T follicular helper cell (primary cell): ENCODE data around the gene PIF1.
"Not testable (repeated sequence)": the region's sequence is repeated elsewhere in the genome, so short reads cannot be mapped to it uniquely, and the experiment has no call there.

Experiments used
- DNase-seq: peaks from one replicate; pipeline ENCODE4 v3.0.0-alpha.2; 2020; ENCODE audit warnings: low read depth

Gene PIF1

DNA sequence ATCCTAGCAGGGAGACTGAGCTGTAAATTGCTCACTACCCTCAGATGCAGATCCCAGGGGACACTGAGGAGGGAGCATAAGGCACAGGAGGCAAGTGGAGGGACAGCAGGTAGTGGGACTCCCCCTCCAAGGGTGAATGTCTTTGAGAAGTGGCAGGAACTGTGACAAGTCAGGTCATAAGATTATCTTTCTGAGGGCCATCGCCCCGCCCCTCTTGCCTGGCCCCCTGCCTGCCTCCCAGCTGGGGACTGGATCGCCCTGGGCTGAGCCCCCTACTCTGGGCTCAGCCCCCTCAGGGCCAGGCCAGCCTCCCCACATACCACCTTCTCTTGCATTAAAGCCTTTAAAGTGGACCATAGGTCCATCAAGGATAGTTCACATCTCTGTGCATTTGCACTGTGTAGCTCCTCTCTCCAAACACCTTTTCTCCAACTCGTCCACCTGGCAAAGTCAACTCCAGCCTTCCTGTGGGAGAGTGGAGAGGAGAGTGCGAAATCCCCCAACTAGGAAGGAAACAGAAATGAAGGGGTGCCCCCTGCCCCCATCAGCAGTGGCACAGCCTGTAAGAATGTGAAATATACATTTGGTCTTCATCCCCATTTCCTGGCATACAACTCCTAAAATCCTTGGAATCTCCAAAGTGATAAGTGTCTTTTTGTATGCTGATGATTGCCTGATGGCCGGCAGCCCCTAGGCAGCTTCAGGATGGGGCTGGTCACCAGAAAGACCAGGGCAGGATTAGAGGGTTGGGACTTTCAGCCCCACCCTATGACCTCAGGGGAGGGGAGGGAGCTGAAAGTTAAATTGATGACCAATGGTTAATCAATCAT lies 14.7 kb downstream of the PIF1 start:
- no peak for DNase-seq

DNA sequence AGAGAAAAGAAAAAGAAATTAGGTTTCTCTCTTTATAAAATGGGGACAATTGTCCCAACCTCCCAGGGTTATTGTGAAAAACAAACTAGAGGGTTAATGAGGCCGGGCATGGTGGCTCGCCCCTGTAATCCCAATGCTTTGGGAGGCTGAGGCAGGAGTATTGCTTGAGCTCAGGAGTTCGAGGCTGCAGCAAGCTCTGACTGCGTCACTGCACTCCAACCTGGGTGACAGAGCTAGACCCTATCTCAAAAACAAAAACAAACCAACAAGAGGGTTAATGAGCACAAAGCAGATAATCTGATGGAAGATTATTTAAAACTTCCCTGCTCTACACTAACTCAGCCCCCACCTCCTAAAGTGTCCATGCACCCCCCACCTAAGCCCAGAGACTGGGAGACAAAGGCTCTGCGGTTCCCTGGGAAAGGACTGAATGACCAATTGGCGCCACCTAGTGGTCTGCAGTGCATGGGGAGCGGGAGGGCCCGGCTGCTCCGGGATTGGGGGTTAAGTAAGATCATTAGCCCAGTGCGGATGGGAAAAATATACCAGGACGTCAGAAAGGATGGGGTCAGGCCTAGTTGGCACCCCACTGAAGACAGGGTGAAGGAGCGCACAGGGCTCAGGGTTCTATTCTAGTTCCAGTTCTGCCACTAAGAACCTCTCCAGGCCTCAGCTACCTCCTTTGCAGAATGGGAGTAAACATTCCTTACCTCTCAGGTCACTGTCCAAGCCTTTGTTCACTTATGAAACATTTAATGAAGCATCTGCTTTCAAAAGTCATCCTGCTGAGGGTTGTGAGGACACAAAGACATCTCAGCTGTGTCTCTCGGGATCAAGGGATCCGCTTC lies 15.6 kb downstream of the PIF1 start:
- DNase-seq = peak; percentile 49

DNA sequence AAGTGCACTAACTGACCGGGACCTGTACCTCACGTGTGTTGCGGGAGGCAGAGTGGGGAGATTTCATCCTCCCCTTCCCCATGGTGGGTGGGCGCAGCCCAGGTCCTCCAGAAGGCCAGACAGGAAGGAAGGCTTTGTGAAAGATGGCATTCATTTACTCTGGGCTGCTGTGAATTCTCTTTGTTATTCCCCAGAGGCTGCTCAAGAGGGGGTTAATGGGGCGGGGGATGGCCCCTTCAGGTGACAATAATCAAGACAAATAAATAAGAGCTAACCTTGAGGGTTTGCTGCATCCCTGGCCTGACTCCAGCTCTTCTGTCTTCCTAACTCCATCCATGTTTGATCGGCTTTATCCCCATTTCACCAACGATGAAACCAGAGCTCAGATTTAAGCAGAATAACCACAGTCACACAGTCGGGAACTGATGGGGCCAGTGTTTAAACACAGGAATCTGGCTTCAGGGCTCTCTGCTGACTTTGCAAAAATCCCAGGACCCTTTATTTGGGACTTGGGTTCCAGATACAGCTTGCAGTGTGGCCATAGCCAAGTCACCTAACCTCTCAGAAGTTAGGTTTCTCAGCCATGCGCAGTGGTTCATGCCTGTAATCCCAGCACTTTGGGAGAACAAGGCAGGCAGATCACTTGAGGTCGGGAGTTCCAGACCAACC lies 16.5 kb downstream of the PIF1 start:
- no peak for DNase-seq

DNA sequence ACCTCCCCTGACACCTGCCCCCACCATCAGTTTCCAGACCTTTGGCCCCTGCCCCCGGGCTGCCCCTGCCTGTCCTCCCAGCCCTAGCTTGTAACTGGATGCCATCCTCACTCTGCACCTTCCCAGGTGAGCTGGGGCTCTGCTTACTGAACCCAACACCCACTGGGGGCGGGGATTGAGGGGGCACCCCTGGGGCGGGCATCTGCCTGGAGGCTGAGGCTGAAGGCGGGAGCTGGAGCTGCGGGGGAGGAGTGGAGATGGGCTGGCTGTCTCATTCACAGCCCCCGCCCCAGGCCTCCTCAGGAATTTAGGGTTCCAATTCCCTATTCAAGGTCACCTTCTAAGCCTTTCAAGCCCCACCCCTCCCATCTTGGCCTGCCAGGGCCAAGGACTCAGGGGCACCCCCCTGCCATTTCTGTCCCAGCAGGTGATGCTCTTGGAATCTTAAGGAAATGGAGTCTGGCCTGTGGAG lies 17.7 kb downstream of the PIF1 start:
- no peak for DNase-seq

DNA sequence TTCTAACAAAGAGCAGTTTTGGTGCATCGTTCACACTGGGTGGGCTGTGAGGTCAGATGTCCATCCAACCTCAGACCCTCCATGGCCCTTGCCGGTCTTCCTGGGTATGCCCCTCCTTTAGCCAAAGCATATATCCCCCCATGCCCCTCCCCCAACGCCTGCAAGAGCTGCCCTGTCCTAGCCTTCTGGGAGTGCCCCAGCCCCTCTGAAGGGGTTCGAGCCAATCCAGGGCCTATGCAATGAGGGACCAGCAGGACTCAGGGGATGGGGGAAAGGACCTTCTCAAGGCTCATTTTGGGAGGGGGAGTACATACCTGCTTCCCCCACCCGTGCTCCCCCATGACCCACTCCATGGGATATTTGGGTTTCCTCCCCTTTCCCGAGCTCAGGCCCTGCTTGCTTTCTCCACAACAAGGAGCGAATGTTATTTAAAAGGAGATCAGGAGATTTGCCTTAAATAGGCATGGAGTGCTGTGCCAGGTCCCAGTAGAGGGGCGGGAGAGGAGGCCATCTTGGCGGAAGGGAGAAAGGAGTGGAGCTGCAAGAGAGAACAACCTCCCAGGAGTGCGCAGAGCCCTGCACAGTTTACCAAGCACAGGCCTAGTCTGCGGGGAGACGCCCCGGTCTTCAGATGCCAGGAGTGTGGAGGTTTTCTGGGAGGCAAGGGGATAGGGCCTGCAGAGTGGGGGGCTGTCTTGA lies 18.2 kb downstream of the PIF1 start:
- no peak for DNase-seq

DNA sequence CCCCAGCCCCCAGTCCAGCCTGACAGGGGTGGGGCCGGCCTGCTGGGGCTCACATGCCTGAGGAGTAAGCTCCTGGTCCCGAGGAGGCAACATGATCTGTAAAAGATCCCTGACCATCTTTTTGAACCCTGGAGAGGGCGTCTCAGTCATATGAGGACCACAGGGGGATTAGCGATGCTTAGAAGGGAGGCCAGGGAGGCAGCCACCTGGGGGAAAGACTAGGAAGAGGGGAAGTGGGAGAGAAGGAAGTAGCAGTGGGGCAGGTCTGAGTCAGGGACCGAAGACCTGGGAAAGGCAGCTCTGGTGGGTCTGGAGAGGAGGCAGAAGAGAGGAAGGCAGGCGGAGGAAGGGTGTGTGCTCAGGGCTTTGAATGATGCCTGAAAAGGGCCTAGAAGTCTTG lies 18.9 kb downstream of the PIF1 start:
- DNase-seq = no peak

DNA sequence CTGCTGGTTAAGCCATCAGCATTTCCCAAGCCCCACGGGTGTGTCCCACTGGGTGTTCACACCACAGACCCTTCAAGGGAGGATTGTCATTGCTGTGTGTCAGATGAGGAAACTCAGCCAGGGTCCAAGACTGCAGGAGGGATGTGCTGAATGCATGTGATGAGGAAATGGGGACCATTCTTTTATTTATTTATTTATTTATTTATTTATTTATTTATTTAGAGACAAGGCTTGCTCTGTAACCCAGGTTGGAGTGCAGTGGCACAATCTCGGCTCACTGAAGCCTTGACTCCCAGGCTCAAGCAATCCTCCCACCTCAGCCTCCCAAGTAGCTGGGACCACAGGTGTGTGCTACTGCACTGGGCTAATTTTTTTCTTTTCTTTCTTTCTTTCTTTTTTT lies 20.8 kb downstream of the PIF1 start:
- DNase-seq = no peak

DNA sequence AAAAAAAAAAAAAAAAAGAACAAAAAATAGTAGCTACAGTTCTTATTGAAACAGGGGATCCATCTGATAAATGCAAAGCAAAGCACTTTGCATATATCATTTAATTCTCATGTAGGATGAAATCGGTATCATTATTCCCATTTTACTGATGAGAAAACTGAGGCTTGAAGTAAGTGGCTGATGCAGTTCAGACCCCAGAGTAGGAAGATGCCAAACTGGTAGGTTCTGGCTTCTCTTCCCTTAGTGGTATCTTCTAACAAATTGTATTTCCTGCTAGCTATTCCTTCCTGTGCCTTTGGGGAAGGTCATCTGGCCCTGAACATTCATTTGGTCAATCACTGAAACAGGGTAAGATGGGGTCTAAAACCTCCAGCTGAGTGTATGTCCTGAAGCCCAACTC lies 21.9 kb downstream of the PIF1 start:
- no peak for DNase-seq

DNA sequence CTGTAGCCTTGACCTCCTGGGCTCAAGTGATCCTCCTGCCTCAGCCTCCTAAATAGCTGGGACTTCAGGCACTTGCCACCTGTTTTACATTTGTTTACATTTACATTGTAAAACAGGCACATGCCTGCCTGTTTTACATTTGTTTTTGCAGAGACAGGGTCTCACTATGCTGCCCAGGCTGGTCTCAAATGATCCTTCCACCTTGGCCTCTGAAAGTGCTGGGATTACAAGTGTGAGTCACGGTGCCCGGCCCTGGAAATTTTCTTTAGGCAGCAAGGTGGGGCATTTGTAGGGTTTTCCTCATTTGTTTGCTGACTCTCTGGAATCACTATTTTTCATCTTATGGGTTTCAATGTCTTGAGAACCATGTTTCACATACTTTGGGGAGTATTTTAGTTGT lies 25.0 kb downstream of the PIF1 start:
- no peak for DNase-seq

DNA sequence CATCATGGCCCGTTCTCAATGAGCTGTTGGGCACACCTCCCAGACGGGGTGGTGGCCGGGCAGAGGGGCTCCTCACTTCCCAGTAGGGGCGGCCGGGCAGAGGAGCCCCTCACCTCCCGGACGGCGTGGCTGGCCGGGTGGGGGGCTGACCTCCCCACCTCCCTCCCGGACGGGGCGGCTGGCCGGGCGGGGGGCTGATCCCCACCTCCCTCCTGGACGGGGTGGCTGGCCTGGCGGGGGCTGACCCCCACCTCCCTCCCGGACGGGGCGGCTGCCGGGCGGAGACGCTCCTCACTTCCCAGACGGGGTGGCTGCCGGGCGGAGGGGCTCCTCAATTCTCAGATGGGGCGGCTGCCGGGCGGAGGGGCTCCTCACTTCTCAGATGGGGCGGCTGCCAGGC lies 26.5 kb downstream of the PIF1 start:
- DNase-seq = not testable (repeated sequence)

DNA sequence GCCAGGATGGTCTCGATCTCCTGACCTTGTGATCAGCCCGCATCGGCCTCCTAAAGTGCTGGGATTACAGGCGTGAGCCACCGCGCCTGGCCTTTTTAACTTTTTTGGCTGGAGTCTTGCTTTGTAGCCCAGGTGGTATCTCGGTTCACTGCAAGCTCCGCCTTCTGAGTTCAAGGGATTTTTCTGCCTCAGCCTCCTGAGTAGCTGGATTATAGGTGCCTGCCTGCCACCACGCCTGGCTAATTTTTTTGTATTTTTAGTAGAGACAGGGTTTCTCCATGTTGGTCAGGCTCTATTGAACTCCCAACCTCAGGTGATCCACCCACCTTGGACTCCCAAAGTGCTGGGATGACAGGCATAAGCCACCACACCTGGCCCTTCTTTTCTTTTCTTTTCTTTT lies 29.5 kb downstream of the PIF1 start:
- DNase-seq = not testable (repeated sequence)

DNA sequence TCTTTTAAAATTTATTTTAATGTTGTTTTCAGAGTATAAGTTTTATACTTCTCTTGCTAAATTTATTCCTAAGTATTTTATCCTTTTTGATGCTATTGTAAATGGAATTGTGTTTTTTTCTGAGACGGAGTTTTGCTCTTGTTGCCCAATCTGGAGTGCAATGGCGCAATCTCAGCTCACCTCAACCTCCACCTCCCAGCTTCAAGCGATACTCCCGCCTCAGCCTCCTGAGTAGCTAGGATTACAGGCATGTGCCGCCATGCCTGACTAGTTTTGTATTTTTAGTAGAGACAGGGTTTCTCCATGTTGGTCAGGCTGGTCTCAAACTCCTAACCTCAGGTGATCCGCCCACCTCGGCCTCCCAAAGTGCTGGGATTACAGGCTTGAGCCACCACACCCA lies 30.1 kb downstream of the PIF1 start:
- not testable (repeated sequence) for DNase-seq

DNA sequence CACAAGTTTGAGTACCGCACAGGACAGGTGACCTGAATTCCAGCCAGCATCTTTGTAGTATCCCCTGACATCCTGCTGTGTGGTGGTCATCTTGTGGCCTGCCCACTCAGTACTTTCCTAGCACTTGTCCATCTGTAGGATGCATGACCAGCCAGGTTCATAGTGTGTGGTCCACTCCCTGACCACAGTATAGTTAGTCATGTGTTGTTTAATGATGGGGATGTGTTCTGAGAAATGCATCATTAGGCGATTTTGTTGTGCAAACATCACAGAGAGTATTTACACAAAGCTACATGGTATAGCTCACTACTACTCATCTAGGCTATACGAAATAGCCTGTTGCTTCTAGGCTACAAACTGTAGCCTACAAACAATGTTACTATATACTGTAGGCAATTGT lies 33.2 kb downstream of the PIF1 start:
- DNase-seq = no peak

DNA sequence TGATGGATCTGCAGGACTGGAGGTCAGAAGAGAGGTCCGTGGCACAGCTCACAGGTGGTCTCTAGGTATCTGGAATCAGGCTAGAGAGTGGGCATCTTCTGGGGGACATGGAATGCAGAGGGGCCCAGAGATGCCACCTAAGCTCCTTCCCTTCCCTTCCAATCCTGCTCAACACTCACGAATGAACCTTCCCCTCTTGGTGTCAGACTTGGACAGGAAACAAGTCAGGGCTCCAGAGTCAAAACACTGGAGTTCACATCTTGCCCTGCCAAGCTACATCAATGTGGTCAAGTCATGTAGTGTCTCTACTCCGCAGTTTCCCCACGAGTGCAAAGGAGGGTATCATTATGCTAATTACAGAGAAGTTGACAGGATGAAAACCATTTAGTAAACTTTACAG lies 34.0 kb downstream of the PIF1 start:
- no peak for DNase-seq

DNA sequence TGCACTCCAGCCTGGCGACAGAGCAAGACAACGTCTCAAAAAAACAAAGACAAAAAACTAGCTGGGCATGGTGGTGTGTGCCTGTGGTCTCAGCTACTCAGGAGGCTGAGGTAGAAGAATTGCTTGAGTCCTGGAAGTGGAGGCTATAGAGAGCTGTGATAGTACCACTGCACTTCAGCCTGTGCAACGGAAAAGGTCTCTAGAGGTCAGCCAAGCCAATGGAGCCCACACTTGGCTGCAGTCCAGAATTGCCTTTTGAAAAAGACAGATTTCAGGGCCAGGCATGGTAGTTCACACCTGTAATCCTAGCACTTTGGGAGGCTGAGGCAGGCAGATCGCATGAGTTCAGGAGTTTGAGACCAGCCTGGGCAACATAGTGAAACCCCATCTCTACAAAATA lies 41.7 kb downstream of the PIF1 start:
- DNase-seq = no peak

DNA sequence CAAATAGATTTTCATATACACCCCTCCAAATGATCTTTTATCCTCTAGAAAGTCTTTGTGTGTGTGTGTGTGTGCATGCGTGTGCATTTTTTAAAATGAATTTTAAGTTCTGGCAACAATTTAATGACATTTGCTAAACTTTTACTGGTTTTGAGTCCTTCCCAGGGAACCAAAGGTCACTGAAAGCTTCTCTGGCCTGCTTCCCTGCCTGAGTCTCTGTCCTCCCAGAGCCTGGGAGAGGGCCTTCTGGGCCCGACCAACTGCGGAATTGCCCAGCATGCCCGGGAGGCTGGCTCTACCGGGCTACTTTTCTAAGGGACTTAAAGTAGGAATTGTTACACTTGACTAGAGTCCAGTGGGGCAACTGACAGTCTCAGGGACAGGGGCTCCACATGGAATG lies 42.7 kb downstream of the PIF1 start:
- no peak for DNase-seq

DNA sequence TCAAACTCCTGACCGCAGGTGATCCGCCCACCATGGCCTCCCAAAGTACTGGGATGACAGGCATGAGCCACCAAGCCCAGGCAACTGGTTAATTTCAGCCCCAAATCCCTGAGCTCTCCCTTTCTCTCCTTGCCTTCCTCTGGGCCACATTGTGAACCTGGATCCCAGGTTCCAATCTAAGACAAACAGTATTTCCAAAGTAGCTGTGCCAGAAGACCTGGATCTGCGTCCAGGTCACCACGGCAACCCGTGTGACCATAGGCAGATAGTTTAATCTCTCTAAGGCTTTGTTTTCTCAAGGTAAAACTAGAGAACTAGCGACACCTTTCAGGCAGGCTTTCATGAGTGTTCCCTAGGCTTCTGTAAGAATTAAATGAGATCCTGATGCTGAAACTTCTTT lies 44.1 kb downstream of the PIF1 start:
- no peak for DNase-seq

DNA sequence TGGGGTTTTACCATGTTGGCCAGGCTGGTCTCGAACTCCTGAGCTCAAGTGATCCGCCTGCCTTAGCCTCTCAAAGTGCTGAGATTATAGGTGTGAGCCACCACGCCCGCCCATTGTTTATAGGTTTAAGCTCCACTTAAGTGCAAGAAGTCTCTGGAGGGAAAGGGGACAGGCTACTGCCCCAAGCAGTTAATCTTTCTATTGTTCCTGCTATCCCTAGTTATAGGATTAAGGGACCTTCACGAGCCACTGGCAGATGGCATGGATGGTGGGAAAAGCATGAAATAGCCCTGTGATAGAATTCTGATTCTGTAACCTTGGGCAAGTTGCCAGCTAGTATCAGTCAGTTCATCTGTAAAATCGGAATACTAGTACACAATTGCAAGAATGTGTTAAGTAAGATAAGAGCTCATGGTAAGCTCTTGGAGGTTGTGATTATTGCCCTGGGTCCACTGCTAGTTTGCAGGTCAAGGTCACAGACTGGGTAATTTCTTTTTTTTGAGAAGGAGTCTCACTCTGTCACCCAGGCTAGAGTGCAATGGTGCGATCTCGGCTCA lies 44.8 kb downstream of the PIF1 start:
- DNase-seq = no peak

DNA sequence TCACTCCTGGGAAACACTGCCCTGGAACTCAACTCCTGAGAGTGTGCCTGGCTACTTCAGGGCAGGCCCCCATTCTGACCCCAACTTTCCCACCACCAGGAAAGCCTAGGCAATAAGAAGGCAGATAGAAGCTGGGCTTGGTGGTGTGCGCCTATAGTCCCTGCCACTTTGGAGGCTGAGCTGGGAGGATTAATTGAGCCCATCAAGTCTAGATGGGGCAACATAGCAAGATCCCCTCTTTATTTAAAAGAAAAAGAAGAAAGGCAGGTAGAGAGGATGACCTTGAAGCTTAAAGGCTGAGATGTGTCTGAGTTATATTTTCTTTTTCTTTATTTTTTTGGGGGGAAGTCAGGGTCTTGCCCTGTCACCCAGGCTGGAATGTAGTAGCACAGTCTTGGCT lies 45.8 kb downstream of the PIF1 start:
- DNase-seq = no peak

DNA sequence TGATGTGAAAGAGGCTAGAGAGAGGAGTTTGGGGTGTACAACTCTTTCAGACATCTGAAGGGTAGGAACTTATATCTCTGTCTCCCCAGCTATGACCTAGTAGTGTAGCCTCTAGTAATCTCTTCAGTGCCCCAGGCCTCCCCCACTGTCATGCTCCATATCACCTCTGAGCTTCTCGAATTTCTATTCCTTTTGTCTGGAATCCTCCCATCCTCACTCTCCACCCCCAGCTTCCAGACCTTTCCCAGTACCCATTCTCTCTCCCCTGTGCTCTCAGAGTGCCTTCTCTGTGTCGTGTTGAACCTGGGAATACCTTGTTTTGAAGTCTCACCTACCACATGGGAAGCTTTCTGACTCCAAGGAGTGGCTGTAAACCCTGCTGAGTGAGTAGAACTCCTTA lies 46.4 kb downstream of the PIF1 start:
- DNase-seq = no peak

DNA sequence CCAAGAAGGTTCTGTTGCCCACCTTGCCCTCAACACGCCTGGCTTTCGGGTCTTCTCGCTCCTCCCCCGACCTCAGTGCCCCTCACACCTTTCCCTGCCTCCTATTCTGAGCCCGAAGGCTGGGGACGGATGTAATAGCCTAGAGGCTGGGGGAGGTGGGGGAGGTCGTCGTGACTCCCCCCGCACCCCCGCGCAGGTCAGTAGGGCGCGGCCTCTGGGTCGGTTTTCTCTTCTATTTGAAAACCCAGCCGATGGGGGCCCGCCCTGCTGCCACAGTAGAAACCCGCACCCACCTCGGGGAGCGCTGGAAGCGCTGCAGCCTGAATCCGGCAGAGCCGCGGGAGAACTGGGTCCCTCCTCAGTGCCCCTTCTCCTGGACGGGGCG lies 49.1 kb downstream of the PIF1 start:
- DNase-seq = no peak
